Activated naive CD4-positive, alpha-beta T cell treated with anti-CD3 and anti-CD28 coated beads, Interleukin-2, amount 50 U/mL, for 72 hours (primary cell): ENCODE results near the gene ZNF486. TPM values are rescaled to one million over a fixed set of nuclear protein-coding genes. Genes with fewer than 3 reads are reported as not detected.

Source experiments
- total RNA-seq, 2 donors: library from RNA; stranded (reverse); gene quantifications; one replicate each; pipeline ENCODE4 v1.2.3, GENCODE V29; 2022

ZNF486 gene
- total RNA-seq, 2 donors from 2014 or later: 11.4 to 13.4 TPM

Other genes starting within 250 kb of the ZNF486 start
- gene ZNF682, start 127.7 kb upstream of the ZNF486 start, total RNA-seq: 10 to 100 TPM in 1 of 2 donors, 1 to 10 TPM in 1; 7.9 to 12.8 TPM
- gene ZNF90, start 89.2 kb upstream of the ZNF486 start, total RNA-seq: 10 to 100 TPM; 22.6 to 26.3 TPM